Measurements from ENCODE around the gene RAB10.

DNA sequence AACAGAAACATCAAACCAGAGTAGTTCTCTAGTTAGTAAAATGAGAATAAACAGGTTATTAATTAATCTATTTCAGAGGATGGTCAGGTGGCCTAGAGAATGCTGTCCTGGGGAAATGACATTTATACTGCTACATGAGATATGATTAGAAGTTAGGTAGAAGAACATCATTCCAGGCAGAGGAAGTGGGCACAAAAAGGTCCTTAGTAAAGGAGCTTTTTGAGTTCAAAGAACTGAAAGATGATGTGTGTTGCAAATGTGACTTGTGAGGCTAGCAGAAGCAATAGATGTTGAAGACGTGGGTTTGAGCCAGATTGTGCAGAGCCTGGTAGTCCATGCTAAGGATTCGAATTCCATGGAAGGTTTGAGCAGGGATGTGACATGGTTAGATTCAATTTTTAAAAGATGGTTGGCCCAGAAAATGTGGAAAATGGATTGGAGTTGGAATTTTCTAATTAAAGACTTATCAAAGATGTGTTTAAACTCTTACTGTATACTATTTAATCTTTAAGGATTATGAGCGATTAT lies 34.2 kb downstream of the RAB10 start:
- TF ChIP-seq EZH2phosphoT487 (IDR thresholded peaks at IDR 0.05; ENCODE audit: unreplicated experiment): no peak
- TF ChIP-seq, protein P1, sequence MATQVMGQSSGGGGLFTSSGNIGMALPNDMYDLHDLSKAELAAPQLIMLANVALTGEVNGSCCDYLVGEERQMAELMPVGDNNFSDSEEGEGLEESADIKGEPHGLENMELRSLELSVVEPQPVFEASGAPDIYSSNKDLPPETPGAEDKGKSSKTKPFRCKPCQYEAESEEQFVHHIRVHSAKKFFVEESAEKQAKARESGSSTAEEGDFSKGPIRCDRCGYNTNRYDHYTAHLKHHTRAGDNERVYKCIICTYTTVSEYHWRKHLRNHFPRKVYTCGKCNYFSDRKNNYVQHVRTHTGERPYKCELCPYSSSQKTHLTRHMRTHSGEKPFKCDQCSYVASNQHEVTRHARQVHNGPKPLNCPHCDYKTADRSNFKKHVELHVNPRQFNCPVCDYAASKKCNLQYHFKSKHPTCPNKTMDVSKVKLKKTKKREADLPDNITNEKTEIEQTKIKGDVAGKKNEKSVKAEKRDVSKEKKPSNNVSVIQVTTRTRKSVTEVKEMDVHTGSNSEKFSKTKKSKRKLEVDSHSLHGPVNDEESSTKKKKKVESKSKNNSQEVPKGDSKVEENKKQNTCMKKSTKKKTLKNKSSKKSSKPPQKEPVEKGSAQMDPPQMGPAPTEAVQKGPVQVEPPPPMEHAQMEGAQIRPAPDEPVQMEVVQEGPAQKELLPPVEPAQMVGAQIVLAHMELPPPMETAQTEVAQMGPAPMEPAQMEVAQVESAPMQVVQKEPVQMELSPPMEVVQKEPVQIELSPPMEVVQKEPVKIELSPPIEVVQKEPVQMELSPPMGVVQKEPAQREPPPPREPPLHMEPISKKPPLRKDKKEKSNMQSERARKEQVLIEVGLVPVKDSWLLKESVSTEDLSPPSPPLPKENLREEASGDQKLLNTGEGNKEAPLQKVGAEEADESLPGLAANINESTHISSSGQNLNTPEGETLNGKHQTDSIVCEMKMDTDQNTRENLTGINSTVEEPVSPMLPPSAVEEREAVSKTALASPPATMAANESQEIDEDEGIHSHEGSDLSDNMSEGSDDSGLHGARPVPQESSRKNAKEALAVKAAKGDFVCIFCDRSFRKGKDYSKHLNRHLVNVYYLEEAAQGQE (IDR thresholded peaks at IDR 0.05; ENCODE audit: unreplicated experiment): no peak
- TF ChIP-seq EZH2 (IDR thresholded peaks at IDR 0.05; ENCODE audit: low read depth, unreplicated experiment): no peak
- TF ChIP-seq POLR2AphosphoS5 (IDR thresholded peaks at IDR 0.05; ENCODE audit: low read depth): no peak
- TF ChIP-seq, protein P2, sequence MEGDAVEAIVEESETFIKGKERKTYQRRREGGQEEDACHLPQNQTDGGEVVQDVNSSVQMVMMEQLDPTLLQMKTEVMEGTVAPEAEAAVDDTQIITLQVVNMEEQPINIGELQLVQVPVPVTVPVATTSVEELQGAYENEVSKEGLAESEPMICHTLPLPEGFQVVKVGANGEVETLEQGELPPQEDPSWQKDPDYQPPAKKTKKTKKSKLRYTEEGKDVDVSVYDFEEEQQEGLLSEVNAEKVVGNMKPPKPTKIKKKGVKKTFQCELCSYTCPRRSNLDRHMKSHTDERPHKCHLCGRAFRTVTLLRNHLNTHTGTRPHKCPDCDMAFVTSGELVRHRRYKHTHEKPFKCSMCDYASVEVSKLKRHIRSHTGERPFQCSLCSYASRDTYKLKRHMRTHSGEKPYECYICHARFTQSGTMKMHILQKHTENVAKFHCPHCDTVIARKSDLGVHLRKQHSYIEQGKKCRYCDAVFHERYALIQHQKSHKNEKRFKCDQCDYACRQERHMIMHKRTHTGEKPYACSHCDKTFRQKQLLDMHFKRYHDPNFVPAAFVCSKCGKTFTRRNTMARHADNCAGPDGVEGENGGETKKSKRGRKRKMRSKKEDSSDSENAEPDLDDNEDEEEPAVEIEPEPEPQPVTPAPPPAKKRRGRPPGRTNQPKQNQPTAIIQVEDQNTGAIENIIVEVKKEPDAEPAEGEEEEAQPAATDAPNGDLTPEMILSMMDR (conservative IDR thresholded peaks at IDR 0.05; ENCODE audit: low read depth in 2 of 2): no peak
- TF ChIP-seq, protein P3, sequence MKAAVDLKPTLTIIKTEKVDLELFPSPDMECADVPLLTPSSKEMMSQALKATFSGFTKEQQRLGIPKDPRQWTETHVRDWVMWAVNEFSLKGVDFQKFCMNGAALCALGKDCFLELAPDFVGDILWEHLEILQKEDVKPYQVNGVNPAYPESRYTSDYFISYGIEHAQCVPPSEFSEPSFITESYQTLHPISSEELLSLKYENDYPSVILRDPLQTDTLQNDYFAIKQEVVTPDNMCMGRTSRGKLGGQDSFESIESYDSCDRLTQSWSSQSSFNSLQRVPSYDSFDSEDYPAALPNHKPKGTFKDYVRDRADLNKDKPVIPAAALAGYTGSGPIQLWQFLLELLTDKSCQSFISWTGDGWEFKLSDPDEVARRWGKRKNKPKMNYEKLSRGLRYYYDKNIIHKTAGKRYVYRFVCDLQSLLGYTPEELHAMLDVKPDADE (IDR thresholded peaks at IDR 0.05): no peak
- no peak for TF ChIP-seq STAT1 (IDR thresholded peaks at IDR 0.05; ENCODE audit: unreplicated experiment)
- TF ChIP-seq CREB1 (CRISPR knock-in tag; IDR thresholded peaks at IDR 0.05; ENCODE audit: low read depth): no peak

Data from GM23338 (cell line).